Measurements from ENCODE around the gene BICDL2. TPM values are rescaled to one million over a fixed set of nuclear protein-coding genes. Genes with fewer than 3 reads are reported as not detected.

The BICDL2 gene
- total RNA-seq, 3 donors from 2014 or later, result 31.5 to 50.1 TPM; not detected in 1

DNA sequence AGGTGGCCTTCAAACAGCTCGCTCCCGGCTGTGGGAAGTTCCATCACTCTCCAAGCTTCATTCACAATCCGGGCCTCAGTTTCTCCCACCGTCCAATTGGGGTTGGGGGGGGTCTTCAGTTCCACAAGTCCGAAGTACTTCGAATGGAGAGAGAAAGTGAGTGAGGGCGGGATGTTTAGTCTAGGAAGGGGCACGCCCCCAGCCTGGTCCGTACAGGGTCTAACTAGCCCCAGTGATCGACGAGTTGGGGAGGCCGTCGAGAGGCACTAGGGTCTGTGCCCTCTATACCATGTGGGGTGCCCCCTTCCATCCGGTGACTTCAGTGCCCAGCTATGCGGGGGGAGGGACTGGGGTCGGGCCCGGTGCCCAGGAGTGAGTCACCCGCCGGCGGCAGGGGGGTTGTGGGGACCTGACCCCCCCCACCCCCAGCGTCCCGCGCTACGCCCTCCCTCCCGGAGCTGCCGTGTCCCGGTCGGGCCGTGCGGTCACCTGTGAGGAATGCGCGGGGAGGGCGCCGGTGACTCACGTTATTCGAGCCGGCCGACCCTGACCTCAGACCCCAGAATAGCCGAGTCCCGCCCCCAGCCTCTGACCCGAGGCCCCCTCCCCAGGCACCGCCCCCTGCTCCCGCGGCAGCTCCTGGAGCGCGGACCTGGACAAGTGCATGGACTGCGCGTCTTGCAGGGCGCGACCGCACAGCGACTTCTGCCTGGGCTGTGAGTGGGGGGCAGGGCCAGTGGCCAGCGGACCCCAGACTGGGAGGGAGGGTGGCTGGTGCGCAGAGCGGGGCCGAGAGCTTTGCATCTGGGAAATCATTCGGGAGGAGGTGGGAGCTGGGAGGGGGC is 15.9 kb downstream of the BICDL2 start:
- DNase-seq (ENCODE audit: low spot score in 2 of 2), result peak; percentile 91 to 93
- intact Hi-C loops (cut with DNase I; ENCODE audit: low total_unique reads), result no loop called here
- Histone ChIP-seq H3K9me3 (no peaks in the 10 kb centered on the region), H3K36me3 (no peaks in the 10 kb centered on the region), H3K4me3 (peak overlapping the region; percentile 52 to 88 (median 70)), H3K27ac (peak overlapping the region; percentile 96 to 98), H3K4me1 (peaks cover 15 to 16% of the 10 kb centered on the region in 2 donors), H3K27me3 (peaks cover 3 to 11% of the 10 kb centered on the region in 2 donors)
- TF ChIP-seq, protein P1, sequence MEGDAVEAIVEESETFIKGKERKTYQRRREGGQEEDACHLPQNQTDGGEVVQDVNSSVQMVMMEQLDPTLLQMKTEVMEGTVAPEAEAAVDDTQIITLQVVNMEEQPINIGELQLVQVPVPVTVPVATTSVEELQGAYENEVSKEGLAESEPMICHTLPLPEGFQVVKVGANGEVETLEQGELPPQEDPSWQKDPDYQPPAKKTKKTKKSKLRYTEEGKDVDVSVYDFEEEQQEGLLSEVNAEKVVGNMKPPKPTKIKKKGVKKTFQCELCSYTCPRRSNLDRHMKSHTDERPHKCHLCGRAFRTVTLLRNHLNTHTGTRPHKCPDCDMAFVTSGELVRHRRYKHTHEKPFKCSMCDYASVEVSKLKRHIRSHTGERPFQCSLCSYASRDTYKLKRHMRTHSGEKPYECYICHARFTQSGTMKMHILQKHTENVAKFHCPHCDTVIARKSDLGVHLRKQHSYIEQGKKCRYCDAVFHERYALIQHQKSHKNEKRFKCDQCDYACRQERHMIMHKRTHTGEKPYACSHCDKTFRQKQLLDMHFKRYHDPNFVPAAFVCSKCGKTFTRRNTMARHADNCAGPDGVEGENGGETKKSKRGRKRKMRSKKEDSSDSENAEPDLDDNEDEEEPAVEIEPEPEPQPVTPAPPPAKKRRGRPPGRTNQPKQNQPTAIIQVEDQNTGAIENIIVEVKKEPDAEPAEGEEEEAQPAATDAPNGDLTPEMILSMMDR (IDR thresholded peaks at IDR 0.05), result no peak
- TF ChIP-seq POLR2AphosphoS5 (IDR thresholded peaks at IDR 0.05) (peak; percentile 68 to 93 (median 87)), POLR2A (IDR thresholded peaks at IDR 0.05) (peak; percentile 4)

DNA sequence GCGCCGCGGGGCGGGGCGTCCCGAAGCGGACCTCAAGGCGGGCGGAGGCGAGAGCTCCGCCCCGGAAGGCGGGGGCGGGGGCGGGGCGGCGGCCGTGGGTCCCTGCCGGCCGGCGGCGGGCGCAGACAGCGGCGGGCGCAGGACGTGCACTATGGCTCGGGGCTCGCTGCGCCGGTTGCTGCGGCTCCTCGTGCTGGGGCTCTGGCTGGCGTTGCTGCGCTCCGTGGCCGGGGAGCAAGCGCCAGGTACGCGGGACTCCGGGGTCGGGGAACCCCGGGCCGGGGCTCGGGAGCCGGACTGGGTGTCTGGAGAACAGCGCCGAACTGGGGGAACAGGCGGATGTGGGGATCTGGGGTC is 16.5 kb downstream of the BICDL2 start, which contains the start of gene TNFRSF12A:
Gene TNFRSF12A, plus strand, starts transcription at position 122 of the 357 bp plus-strand sequence. Its CDS starts 30 bp downstream, at position 152.
- intact Hi-C loops (cut with DNase I; ENCODE audit: low total_unique reads), result no loop called here
- peak within 1 kb of the TSS; percentile 96 to 98 for H3K27ac ChIP-seq
- TF ChIP-seq, protein P1 (IDR thresholded peaks at IDR 0.05), result no peak
- TF ChIP-seq POLR2AphosphoS5 (IDR thresholded peaks at IDR 0.05) (peak in 1 of 3 donors; percentile 51), POLR2A (IDR thresholded peaks at IDR 0.05) (peak; percentile 33)
- H3K4me1 ChIP-seq, result peaks cover 15 to 16% of the 10 kb centered on the region in 2 donors
- no peaks in the 10 kb centered on the region for H3K9me3 ChIP-seq
- no peaks in the 10 kb centered on the region for H3K36me3 ChIP-seq
- DNase-seq (ENCODE audit: low spot score in 2 of 2), result peak; percentile 76 to 78
- peaks cover 3 to 11% of the 10 kb centered on the region in 2 donors for H3K27me3 ChIP-seq
- H3K4me3 ChIP-seq, result peak within 1 kb of the TSS; percentile 52 to 88 (median 70)

DNA sequence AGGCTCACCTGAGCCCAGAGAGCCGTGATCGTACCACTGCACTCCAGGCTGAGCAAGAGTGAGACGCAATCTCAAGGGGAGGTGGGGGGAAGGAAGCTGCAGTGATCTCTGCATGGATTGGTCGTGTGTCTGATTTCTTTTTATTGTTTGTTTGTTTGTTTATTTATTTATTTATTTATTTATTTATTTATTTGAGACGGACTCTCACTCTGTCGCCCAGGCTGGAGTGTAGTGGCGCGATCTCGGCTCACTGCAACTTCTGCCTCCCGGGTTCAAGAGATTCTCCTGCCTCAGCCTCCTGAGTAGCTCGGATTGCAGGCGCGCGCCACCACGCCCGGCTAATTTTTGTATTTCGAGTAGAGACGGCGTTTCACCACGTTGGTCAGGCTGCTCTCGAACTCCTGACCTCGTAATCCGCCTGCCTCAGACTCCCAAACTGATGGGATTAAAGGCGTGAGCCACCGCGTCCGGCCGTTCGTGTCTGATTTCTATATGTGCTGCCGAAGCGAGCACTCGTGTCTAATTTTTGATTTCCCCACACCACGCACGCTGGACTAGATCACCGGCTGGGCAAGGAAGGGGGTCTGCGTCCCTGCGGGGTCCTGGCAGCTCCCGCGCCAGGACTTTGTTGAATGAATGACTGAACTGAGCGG is 17.0 kb downstream of the BICDL2 start:
- H3K27ac ChIP-seq, result peak overlapping the region; percentile 96 to 98
- TF ChIP-seq, protein P1 (IDR thresholded peaks at IDR 0.05), result no peak
- no peak for TF ChIP-seq POLR2A (IDR thresholded peaks at IDR 0.05)
- no peak for TF ChIP-seq POLR2AphosphoS5 (IDR thresholded peaks at IDR 0.05)
- intact Hi-C loops (cut with DNase I; ENCODE audit: low total_unique reads), result no loop called here

DNA sequence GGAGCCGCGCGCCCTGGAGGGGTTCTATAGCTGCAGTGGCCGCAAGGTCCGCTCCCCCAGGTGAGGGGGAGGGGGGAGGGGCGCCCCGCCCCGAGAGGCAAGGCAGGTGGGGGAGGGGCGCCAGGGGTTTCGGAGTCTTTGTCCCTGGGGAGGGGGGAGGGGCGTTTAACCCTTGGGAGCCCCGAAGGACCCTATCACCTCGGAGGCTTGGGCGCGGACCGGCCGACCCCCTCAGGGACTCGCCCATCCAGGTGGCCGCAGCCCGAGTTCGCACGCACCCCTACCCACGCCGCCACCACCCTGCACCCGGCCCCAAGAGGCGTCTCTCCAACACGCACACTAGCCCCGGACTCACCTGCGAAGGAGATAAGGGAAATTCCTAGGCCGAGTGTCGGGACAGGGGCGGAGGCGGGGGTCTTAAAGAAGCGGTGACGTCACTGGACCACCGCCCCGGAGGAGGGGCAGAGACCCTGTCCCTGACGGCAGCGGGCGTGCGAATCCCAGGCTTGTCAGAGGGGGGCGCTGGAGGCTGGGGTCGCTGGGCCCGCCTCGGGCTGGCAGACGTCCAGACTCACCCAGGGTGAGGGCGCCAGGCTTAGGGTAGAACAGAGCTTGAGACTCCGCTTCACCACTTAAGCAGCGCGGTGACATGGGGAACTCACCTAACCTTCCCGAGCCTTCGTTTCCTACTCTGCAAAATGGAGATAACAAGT is 18.8 kb downstream of the BICDL2 start, which contains the start of gene CLDN6:
Gene CLDN6, minus strand, starts transcription at position 390 of the 713 bp plus-strand sequence. CDS start 2,162 bp downstream, outside the sequence.
- H3K9me3 ChIP-seq, result no peaks in the 10 kb centered on the region
- H3K36me3 ChIP-seq, result no peaks in the 10 kb centered on the region
- no peak within 1 kb of the TSS for H3K27ac ChIP-seq
- DNase-seq (ENCODE audit: low spot score in 2 of 2), result no peak
- peaks cover 3 to 23% of the 10 kb centered on the region in 2 donors for H3K27me3 ChIP-seq
- peaks cover 11 to 15% of the 10 kb centered on the region in 2 donors for H3K4me1 ChIP-seq
- TF ChIP-seq, protein P1 (IDR thresholded peaks at IDR 0.05), result no peak
- TF ChIP-seq POLR2A (IDR thresholded peaks at IDR 0.05) (no peak), POLR2AphosphoS5 (IDR thresholded peaks at IDR 0.05) (no peak)
- H3K4me3 ChIP-seq, result no peak within 1 kb of the TSS
- intact Hi-C loops (cut with DNase I; ENCODE audit: low total_unique reads), result no loop called here

More for the DNA sequence above, 17.0 kb downstream of the BICDL2 start:
- Histone ChIP-seq H3K9me3 (no peaks in the 10 kb centered on the region), H3K36me3 (no peaks in the 10 kb centered on the region), H3K4me3 (peak overlapping the region; percentile 52 to 88 (median 70)), H3K4me1 (peaks cover 15 to 16% of the 10 kb centered on the region in 2 donors), H3K27me3 (peaks cover 3 to 11% of the 10 kb centered on the region in 2 donors)
- DNase-seq (ENCODE audit: low spot score in 2 of 2), result no peak

All from breast epithelium (tissue), 4 donors.